ENCODE results near the gene IPO9. TPM values are rescaled to one million over a fixed set of nuclear protein-coding genes. Genes with fewer than 3 reads are reported as not detected.

Gene IPO9
- total RNA-seq, 1 experiment from 2014 or later, result 80.6 TPM

GRCh38 chr1:201791779-201792173 is 37.2 kb upstream of the IPO9 start (continued):
- TF ChIP-seq, protein P1, sequence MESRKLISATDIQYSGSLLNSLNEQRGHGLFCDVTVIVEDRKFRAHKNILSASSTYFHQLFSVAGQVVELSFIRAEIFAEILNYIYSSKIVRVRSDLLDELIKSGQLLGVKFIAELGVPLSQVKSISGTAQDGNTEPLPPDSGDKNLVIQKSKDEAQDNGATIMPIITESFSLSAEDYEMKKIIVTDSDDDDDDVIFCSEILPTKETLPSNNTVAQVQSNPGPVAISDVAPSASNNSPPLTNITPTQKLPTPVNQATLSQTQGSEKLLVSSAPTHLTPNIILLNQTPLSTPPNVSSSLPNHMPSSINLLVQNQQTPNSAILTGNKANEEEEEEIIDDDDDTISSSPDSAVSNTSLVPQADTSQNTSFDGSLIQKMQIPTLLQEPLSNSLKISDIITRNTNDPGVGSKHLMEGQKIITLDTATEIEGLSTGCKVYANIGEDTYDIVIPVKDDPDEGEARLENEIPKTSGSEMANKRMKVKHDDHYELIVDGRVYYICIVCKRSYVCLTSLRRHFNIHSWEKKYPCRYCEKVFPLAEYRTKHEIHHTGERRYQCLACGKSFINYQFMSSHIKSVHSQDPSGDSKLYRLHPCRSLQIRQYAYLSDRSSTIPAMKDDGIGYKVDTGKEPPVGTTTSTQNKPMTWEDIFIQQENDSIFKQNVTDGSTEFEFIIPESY (IDR thresholded peaks at IDR 0.05; ENCODE audit: extremely low read depth, insufficient replicate concordance, low read length), result no peak
- TF ChIP-seq YY1 (IDR thresholded peaks at IDR 0.05; ENCODE audit: extremely low read depth, insufficient replicate concordance, low read depth, low read length), result no peak

DNA sequence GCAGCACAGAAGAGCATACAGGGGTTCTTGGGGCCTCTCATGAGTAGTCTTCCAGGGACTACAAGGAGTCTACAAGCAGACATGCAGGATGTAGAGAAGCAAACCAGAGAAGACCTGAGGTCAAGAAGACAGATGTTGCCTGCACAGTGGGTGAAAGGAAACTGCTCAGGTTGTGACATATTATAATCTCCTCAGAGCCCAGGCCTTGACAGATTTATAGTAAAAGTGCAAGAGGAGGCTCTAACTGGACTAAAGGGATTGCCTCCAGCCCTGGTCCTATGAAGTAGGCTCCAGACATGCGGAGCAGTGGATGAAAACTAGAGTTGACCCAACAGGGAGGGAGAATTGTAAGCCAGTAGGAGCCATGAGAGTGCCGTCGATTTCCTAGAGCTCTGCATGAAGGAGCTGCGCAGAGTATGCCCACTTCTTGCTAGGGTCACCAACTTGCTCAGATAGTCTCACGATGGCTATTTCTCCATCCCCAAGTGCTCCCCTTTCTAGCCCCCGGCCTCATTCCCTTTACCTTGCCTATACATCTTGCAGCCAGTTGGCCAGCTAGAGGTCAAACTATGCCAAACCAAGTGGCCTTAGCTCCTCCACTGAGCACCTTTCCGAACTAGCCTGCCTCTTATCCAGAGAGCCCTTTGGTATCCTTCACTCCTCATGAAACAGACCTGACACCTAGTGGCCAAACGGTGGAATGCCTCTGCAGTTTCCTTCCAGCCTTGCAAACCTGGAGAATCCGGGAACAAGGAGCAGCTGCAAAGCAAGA is 36.2 kb upstream of the IPO9 start:
- peak; percentile 70 for DNase-seq (ENCODE audit: low read depth, low spot score)
- no TSS peak for BruUV-seq (replicated peaks)
- peak; percentile 97 for ATAC-seq
- ChIA-PET CTCF (interaction anchor here (0.6 to 10.1 kb wide), 31 partner anchors 9 to 1020 kb away, joined by 3 to 297 read pairs (median 4); no protein-coding TSS in a partner anchor), POLR2A (interaction anchor here (0.6 to 1.2 kb wide), 5 partner anchors 53 to 140 kb away, joined by 3 to 11 read pairs (median 4); no protein-coding TSS in a partner anchor), RAD21 (ENCODE audit: low non-redundant PET in 1 of 2, low total read pairs in 2 of 2, uncharacterized antibody in 2 of 2, unreplicated experiment in 2 of 2) (interaction anchor here (0.6 to 3.2 kb wide), 10 partner anchors 78 to 257 kb away, joined by 3 to 40 read pairs (median 8); no protein-coding TSS in a partner anchor)
- no peak overlapping the region for H2AFZ ChIP-seq (ENCODE audit: low read depth, low read length, poor library complexity, severe bottlenecking)
- H3K4me3 ChIP-seq (replicated peaks in 1 of 2; ENCODE audit: low read depth in 1 of 2, low read length in 2 of 2), result no peak overlapping the region
- H3K4me2 ChIP-seq (ENCODE audit: low read length), result no peak overlapping the region
- H3K36me3 ChIP-seq (ENCODE audit: control insufficient read depth in 1 of 2, insufficient read depth in 2 of 2, low read length in 2 of 2), result peaks cover 0 to 6% of the 10 kb centered on the region in 2 experiments; a peak in 2 of 4 replicates
- intact Hi-C loops (cut with micrococcal nuclease), result loop anchor here (1.0 kb wide), 3 partner anchors 83 to 262 kb away; no protein-coding TSS in a partner anchor
- H3K4me1 ChIP-seq (ENCODE audit: control insufficient read depth in 1 of 2, insufficient read depth in 2 of 2, low read length in 2 of 2), result no peaks in the 10 kb centered on the region
- no peak overlapping the region for H3K9ac ChIP-seq (ENCODE audit: low read length)
- no peak overlapping the region for H3K27ac ChIP-seq (ENCODE audit: low read depth, low read length)
- no peaks in the 10 kb centered on the region for H4K20me1 ChIP-seq (ENCODE audit: insufficient read depth)
- no peaks in the 10 kb centered on the region for H3K79me2 ChIP-seq (ENCODE audit: insufficient read depth, low read length)
- no peaks in the 10 kb centered on the region for H3K27me3 ChIP-seq (ENCODE audit: insufficient read depth, low read length)
- H3K9me2 ChIP-seq (ENCODE audit: insufficient read depth), result no peaks in the 10 kb centered on the region
- H3K9me3 ChIP-seq (ENCODE audit: control insufficient read depth in 1 of 2, insufficient read depth in 1 of 2, low read depth in 1 of 2, low read length in 2 of 2), result no peaks in the 10 kb centered on the region
- TF ChIP-seq SIN3A (IDR thresholded peaks at IDR 0.05; ENCODE audit: low read depth) (no peak), ELF1 (IDR thresholded peaks at IDR 0.05; ENCODE audit: borderline replicate concordance, low read depth) (no peak), FOSL1 (IDR thresholded peaks at IDR 0.05; ENCODE audit: low read depth) (no peak), POLR2A (IDR thresholded peaks at IDR 0.05; ENCODE audit: borderline replicate concordance, extremely low read depth, insufficient read depth, insufficient read length) (no peak), SRF (IDR thresholded peaks at IDR 0.05; ENCODE audit: low read depth) (no peak), SP1 (IDR thresholded peaks at IDR 0.05; ENCODE audit: low read depth) (no peak), POLR2AphosphoS5 (IDR thresholded peaks at IDR 0.05; ENCODE audit: low read depth, low read length) (no peak), CEBPB (IDR thresholded peaks at IDR 0.05; ENCODE audit: low read depth) (no peak), YY1 (IDR thresholded peaks at IDR 0.05; ENCODE audit: extremely low read depth, insufficient replicate concordance, low read depth, low read length) (peak; percentile 21), ZFX (IDR thresholded peaks at IDR 0.05) (no peak), EZH2 (IDR thresholded peaks at IDR 0.05) (no peak)
- TF ChIP-seq, protein P2, sequence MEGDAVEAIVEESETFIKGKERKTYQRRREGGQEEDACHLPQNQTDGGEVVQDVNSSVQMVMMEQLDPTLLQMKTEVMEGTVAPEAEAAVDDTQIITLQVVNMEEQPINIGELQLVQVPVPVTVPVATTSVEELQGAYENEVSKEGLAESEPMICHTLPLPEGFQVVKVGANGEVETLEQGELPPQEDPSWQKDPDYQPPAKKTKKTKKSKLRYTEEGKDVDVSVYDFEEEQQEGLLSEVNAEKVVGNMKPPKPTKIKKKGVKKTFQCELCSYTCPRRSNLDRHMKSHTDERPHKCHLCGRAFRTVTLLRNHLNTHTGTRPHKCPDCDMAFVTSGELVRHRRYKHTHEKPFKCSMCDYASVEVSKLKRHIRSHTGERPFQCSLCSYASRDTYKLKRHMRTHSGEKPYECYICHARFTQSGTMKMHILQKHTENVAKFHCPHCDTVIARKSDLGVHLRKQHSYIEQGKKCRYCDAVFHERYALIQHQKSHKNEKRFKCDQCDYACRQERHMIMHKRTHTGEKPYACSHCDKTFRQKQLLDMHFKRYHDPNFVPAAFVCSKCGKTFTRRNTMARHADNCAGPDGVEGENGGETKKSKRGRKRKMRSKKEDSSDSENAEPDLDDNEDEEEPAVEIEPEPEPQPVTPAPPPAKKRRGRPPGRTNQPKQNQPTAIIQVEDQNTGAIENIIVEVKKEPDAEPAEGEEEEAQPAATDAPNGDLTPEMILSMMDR (IDR thresholded peaks at IDR 0.05 in 2 of 3, conservative IDR thresholded peaks at IDR 0.05 in 1 of 3; ENCODE audit: borderline replicate concordance in 1 of 3, insufficient read depth in 1 of 3, low read depth in 2 of 3, low read length in 2 of 3), result peak; percentile 97 to 99 (median 98)
- TF ChIP-seq, protein P3, sequence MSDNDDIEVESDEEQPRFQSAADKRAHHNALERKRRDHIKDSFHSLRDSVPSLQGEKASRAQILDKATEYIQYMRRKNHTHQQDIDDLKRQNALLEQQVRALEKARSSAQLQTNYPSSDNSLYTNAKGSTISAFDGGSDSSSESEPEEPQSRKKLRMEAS (IDR thresholded peaks at IDR 0.05), result no peak
- TF ChIP-seq, protein P4, sequence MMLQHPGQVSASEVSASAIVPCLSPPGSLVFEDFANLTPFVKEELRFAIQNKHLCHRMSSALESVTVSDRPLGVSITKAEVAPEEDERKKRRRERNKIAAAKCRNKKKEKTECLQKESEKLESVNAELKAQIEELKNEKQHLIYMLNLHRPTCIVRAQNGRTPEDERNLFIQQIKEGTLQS (IDR thresholded peaks at IDR 0.05), result no peak
- TF ChIP-seq, protein P5, sequence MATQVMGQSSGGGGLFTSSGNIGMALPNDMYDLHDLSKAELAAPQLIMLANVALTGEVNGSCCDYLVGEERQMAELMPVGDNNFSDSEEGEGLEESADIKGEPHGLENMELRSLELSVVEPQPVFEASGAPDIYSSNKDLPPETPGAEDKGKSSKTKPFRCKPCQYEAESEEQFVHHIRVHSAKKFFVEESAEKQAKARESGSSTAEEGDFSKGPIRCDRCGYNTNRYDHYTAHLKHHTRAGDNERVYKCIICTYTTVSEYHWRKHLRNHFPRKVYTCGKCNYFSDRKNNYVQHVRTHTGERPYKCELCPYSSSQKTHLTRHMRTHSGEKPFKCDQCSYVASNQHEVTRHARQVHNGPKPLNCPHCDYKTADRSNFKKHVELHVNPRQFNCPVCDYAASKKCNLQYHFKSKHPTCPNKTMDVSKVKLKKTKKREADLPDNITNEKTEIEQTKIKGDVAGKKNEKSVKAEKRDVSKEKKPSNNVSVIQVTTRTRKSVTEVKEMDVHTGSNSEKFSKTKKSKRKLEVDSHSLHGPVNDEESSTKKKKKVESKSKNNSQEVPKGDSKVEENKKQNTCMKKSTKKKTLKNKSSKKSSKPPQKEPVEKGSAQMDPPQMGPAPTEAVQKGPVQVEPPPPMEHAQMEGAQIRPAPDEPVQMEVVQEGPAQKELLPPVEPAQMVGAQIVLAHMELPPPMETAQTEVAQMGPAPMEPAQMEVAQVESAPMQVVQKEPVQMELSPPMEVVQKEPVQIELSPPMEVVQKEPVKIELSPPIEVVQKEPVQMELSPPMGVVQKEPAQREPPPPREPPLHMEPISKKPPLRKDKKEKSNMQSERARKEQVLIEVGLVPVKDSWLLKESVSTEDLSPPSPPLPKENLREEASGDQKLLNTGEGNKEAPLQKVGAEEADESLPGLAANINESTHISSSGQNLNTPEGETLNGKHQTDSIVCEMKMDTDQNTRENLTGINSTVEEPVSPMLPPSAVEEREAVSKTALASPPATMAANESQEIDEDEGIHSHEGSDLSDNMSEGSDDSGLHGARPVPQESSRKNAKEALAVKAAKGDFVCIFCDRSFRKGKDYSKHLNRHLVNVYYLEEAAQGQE (IDR thresholded peaks at IDR 0.05; ENCODE audit: low read depth), result no peak
